ENCODE measurements around the gene PIGH.
"Not testable (repeated sequence)": the region's sequence is repeated elsewhere in the genome, so short reads cannot be mapped to it uniquely, and the experiment has no call there.

GRCh38 chr14:67626131-67626530 lies 26.1 kb upstream of the PIGH start:
- not testable (repeated sequence) for TF ChIP-seq CTCF (IDR thresholded peaks at IDR 0.05); USF2 (IDR thresholded peaks at IDR 0.05; ENCODE audit: borderline replicate concordance, low read depth, low read length); NFIC (IDR thresholded peaks at IDR 0.05; ENCODE audit: borderline replicate concordance); TCF12 (IDR thresholded peaks at IDR 0.05); YY1 (IDR thresholded peaks at IDR 0.05; ENCODE audit: low read depth); MXI1 (IDR thresholded peaks at IDR 0.05; ENCODE audit: low read depth, low read length); MEF2A (IDR thresholded peaks at IDR 0.05; ENCODE audit: borderline replicate concordance, low read depth); POLR2AphosphoS5 (IDR thresholded peaks at IDR 0.05; ENCODE audit: low read depth, low read length)
- TF ChIP-seq, protein P1, sequence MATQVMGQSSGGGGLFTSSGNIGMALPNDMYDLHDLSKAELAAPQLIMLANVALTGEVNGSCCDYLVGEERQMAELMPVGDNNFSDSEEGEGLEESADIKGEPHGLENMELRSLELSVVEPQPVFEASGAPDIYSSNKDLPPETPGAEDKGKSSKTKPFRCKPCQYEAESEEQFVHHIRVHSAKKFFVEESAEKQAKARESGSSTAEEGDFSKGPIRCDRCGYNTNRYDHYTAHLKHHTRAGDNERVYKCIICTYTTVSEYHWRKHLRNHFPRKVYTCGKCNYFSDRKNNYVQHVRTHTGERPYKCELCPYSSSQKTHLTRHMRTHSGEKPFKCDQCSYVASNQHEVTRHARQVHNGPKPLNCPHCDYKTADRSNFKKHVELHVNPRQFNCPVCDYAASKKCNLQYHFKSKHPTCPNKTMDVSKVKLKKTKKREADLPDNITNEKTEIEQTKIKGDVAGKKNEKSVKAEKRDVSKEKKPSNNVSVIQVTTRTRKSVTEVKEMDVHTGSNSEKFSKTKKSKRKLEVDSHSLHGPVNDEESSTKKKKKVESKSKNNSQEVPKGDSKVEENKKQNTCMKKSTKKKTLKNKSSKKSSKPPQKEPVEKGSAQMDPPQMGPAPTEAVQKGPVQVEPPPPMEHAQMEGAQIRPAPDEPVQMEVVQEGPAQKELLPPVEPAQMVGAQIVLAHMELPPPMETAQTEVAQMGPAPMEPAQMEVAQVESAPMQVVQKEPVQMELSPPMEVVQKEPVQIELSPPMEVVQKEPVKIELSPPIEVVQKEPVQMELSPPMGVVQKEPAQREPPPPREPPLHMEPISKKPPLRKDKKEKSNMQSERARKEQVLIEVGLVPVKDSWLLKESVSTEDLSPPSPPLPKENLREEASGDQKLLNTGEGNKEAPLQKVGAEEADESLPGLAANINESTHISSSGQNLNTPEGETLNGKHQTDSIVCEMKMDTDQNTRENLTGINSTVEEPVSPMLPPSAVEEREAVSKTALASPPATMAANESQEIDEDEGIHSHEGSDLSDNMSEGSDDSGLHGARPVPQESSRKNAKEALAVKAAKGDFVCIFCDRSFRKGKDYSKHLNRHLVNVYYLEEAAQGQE (IDR thresholded peaks at IDR 0.05; ENCODE audit: low read depth, low read length), result not testable (repeated sequence)
- TF ChIP-seq, protein P2, sequence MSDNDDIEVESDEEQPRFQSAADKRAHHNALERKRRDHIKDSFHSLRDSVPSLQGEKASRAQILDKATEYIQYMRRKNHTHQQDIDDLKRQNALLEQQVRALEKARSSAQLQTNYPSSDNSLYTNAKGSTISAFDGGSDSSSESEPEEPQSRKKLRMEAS (IDR thresholded peaks at IDR 0.05; ENCODE audit: low read depth), result not testable (repeated sequence)
